HT1080 (cell line): Measurements from ENCODE around the gene DRAXIN. TPM values are rescaled to one million over a fixed set of nuclear protein-coding genes. Genes with fewer than 3 reads are reported as not detected.

ENCODE experiments used
- DNase-seq: peaks from one replicate; pipeline ENCODE4 v3.0.0-alpha.2; 2015; ENCODE audit warnings: low read depth
- polyA plus RNA-seq, 2 experiments: library from polyadenylated mRNA; depleted of rRNA; stranded (reverse); fragments of >200 nt; gene quantifications; 2 replicates each; pipeline ENCODE4 v1.2.3, GENCODE V29; 2015
- total RNA-seq: library from RNA; depleted of rRNA; stranded (reverse); fragments of >200 nt; shearing (Covaris generic); gene quantifications from 2 replicates; pipeline ENCODE4 v1.2.3, GENCODE V29; 2014; rRNA removed

Gene DRAXIN
- total RNA-seq = 0.32 and 0.57 TPM in 2 replicates
- polyA plus RNA-seq (2015; cell fraction: cytosol; rRNA removed) = 0.02 TPM in 1 of 2 replicates, not detected in the other
- 0.05 TPM in 1 of 2 replicates, not detected in the other for polyA plus RNA-seq (2015; cell fraction: nucleus; rRNA removed)

GRCh38 chr1:11691302-11691914, at the start of gene DRAXIN:
DRAXIN (plus strand) TSS chr1:11691710; CDS start chr1:11706259, 14,549 bp downstream.
- DNase-seq = no peak

GRCh38 chr1:11641776-11642305, 49.7 kb upstream of the DRAXIN start:
- no peak for DNase-seq

- peak; percentile 52 for DNase-seq
Observed at GRCh38 chr1:11642418-11643017, 49.0 kb upstream of the DRAXIN start.

- no peak for DNase-seq
Observed at GRCh38 chr1:11643782-11644181, 47.7 kb upstream of the DRAXIN start.

- no peak for DNase-seq
Observed at GRCh38 chr1:11645270-11645669, 46.2 kb upstream of the DRAXIN start.

- DNase-seq = peak; percentile 50
Observed at GRCh38 chr1:11645670-11646265, 45.7 kb upstream of the DRAXIN start.

GRCh38 chr1:11646317-11646716, 45.2 kb upstream of the DRAXIN start:
- no peak for DNase-seq

- no peak for DNase-seq
Observed at GRCh38 chr1:11647333-11647732, 44.2 kb upstream of the DRAXIN start.

- DNase-seq = no peak
Observed at GRCh38 chr1:11648039-11648438, 43.5 kb upstream of the DRAXIN start.

GRCh38 chr1:11648732-11649158, 42.8 kb upstream of the DRAXIN start:
- no peak for DNase-seq

GRCh38 chr1:11649237-11649623, 42.3 kb upstream of the DRAXIN start:
- no peak for DNase-seq

GRCh38 chr1:11649624-11650330, 41.7 kb upstream of the DRAXIN start:
- no peak for DNase-seq

GRCh38 chr1:11650331-11650991, 41.0 kb upstream of the DRAXIN start:
- DNase-seq = no peak

GRCh38 chr1:11651017-11651416, 40.5 kb upstream of the DRAXIN start:
- DNase-seq = no peak

GRCh38 chr1:11652203-11652780, 39.2 kb upstream of the DRAXIN start:
- no peak for DNase-seq

GRCh38 chr1:11653101-11653860, 38.2 kb upstream of the DRAXIN start:
- peak; percentile 57 for DNase-seq

GRCh38 chr1:11653861-11654136, 37.7 kb upstream of the DRAXIN start:
- DNase-seq = no peak

- DNase-seq = no peak
Observed at GRCh38 chr1:11654137-11654938, 37.2 kb upstream of the DRAXIN start, which contains the start of the genes FBXO2 and FBXO44. FBXO2 (minus strand) TSS chr1:11654429; CDS start chr1:11654340, 89 bp downstream. FBXO44 (plus strand) TSS chr1:11654877; CDS start chr1:11655836, 959 bp downstream.
